Measurements from ENCODE around the gene SPAG17. TPM values are rescaled to one million over a fixed set of nuclear protein-coding genes. Genes with fewer than 3 reads are reported as not detected.

Gene SPAG17
- total and polyA plus RNA-seq, 9 donors: 0.08 to 39.5 (median 0.67) TPM

GRCh38 chr1:118004312-118004711 lies 180.7 kb downstream of the SPAG17 start:
- no peak for DNase-seq
- 61 to 76% (median 74%) methylated on average over 5 of the region's 5 CpGs for WGBS, 3 donors
- Histone ChIP-seq H3K36me3 (no peaks in the 10 kb centered on the region), H3K27ac (no peak overlapping the region), H3K4me1 (ENCODE audit: insufficient read depth) (no peaks in the 10 kb centered on the region), H3K4me3 (no peak overlapping the region), H3K27me3 (no peaks in the 10 kb centered on the region), H3K9me3 (no peaks in the 10 kb centered on the region)
- intact Hi-C loops (cut with DNase I): no loop called here
- TF ChIP-seq EP300 (IDR thresholded peaks at IDR 0.05) (no peak), POLR2A (IDR thresholded peaks at IDR 0.05) (no peak)

- no peaks in the 10 kb centered on the region for H3K36me3 ChIP-seq
- intact Hi-C loops (cut with DNase I): no loop called here
- 54 to 68% (median 55%) methylated on average over 3 of the region's 3 CpGs for WGBS, 3 donors
Observed at GRCh38 chr1:117985973-117986372, 199.1 kb downstream of the SPAG17 start.

GRCh38 chr1:117985239-117985638 lies 199.8 kb downstream of the SPAG17 start:
- no peak for DNase-seq
- no peaks in the 10 kb centered on the region for H3K27me3 ChIP-seq
- H3K4me3 ChIP-seq: no peak overlapping the region
- intact Hi-C loops (cut with DNase I): no loop called here
- H3K9me3 ChIP-seq: peaks cover 0 to 3% of the 10 kb centered on the region in 2 donors
- no peak overlapping the region for H3K27ac ChIP-seq
- no peaks in the 10 kb centered on the region for H3K36me3 ChIP-seq
- no peaks in the 10 kb centered on the region for H3K4me1 ChIP-seq (ENCODE audit: insufficient read depth)
- TF ChIP-seq POLR2A (IDR thresholded peaks at IDR 0.05) (no peak), EP300 (IDR thresholded peaks at IDR 0.05) (no peak), CTCF (IDR thresholded peaks at IDR 0.05) (no peak)
- 49 to 67% (median 54%) methylated on average over 1 of the region's 1 CpG for WGBS, 3 donors

More at GRCh38 chr1:117985973-117986372, 199.1 kb downstream of the SPAG17 start:
- Histone ChIP-seq H3K4me1 (ENCODE audit: insufficient read depth) (no peaks in the 10 kb centered on the region), H3K27me3 (no peaks in the 10 kb centered on the region), H3K4me3 (no peak overlapping the region), H3K9me3 (peaks cover 0 to 3% of the 10 kb centered on the region in 2 donors), H3K27ac (no peak overlapping the region)
- DNase-seq: no peak
- no peak for TF ChIP-seq EP300 (IDR thresholded peaks at IDR 0.05)
- TF ChIP-seq CTCF (IDR thresholded peaks at IDR 0.05): no peak
- no peak for TF ChIP-seq POLR2A (IDR thresholded peaks at IDR 0.05)

- Histone ChIP-seq H3K36me3 (no peaks in the 10 kb centered on the region), H3K27ac (no peak overlapping the region), H3K4me3 (no peak overlapping the region), H3K27me3 (no peaks in the 10 kb centered on the region), H3K9me3 (peaks cover 0 to 3% of the 10 kb centered on the region in 2 donors), H3K4me1 (ENCODE audit: insufficient read depth) (no peaks in the 10 kb centered on the region)
- intact Hi-C loops (cut with DNase I): no loop called here
- 75 to 90% (median 81%) methylated on average over 5 of the region's 5 CpGs for WGBS, 3 donors
- no peak for TF ChIP-seq POLR2A (IDR thresholded peaks at IDR 0.05)
- no peak for TF ChIP-seq CTCF (IDR thresholded peaks at IDR 0.05)
- TF ChIP-seq EP300 (IDR thresholded peaks at IDR 0.05): no peak
- no peak for DNase-seq
Observed at GRCh38 chr1:117981455-117982192, 203.4 kb downstream of the SPAG17 start.

GRCh38 chr1:117976381-117976780 lies 208.6 kb downstream of the SPAG17 start:
- TF ChIP-seq CTCF (IDR thresholded peaks at IDR 0.05): no peak
- TF ChIP-seq EP300 (IDR thresholded peaks at IDR 0.05): no peak
- TF ChIP-seq POLR2A (IDR thresholded peaks at IDR 0.05): no peak
- WGBS, 3 donors: 80 to 85% (median 85%) methylated on average over 3 of the region's 3 CpGs

More at GRCh38 chr1:117976381-117976780, 208.6 kb downstream of the SPAG17 start:
- no peaks in the 10 kb centered on the region for H3K4me1 ChIP-seq (ENCODE audit: insufficient read depth)
- no peak overlapping the region for H3K4me3 ChIP-seq
- H3K9me3 ChIP-seq: no peaks in the 10 kb centered on the region
- H3K27me3 ChIP-seq: no peaks in the 10 kb centered on the region
- H3K27ac ChIP-seq: no peak overlapping the region
- no peaks in the 10 kb centered on the region for H3K36me3 ChIP-seq
- DNase-seq: no peak
- intact Hi-C loops (cut with DNase I): no loop called here

Data from ovary (tissue), 9 donors.